ENCODE data around the gene TIGD4.

The TIGD4 gene

DNA sequence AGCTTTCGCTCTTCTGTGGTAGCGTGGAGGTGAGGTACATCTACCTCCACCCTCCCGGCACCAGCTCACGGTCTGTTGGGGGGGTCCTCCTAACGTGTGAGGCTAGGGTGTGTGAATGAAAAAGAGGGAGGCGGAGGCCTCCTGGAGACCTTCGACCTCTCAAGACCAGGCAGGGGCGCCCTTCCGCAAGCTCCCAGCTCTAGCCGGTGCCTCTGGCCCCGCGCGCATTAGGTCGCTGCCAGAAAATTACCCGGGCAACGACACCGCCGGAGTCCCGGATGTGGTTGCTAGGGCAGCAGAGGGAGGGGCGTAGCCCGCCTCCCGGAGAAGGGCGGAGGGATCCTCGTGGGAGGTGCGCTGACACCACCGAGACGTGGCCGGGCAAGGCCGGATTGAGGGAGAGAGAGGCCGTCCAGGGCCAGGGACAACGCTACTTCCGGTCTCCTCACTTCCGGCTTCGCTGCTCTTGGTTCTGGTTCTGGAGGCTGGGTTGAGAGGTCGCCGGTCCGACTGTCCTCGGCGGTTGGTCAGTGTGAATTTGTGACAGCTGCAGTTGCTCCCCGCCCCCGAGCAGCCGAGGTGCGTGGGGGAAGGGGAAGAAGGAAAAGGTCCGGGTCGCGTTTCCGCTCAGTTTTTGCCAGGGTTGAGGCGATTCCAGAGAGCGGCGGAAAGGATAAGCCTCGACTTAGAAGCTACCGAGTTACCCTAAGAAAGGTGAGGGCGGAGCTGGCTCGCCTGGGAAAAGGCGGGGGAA is at the start of gene TIGD4, which contains the start of gene ARFIP1:
Gene TIGD4 (minus strand): TSS at position 218 of the 754 bp plus-strand sequence. CDS start 8,726 bp downstream, outside the sequence.
Gene ARFIP1 (plus strand): TSS at position 442 of the 754 bp plus-strand sequence. CDS start 49,680 bp downstream, outside the sequence.
- DNase-seq (ENCODE audit: low read depth in 2 of 2, low spot score in 1 of 2): peak; percentile 83 to 85

DNA sequence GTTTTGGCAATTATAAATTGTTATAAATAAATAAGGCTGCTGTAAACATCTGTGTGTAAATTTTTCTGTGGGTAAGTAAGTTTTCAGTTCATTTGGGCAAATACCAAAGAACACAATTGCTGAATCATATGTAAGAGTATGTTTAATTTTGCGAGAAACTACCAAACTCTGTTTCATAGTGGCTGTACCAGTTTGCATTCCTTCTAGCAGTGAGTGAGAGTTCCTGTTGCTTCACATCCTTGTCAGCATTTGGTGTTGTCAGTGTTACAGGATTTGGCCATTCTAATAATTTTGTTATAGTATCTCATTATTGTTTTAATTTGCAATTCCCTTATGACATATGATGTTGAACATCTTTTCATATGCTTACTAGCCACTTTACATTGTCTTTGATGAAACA is 48.6 kb upstream of the TIGD4 start:
- DNase-seq (ENCODE audit: low read depth in 2 of 2, low spot score in 1 of 2): no peak

DNA sequence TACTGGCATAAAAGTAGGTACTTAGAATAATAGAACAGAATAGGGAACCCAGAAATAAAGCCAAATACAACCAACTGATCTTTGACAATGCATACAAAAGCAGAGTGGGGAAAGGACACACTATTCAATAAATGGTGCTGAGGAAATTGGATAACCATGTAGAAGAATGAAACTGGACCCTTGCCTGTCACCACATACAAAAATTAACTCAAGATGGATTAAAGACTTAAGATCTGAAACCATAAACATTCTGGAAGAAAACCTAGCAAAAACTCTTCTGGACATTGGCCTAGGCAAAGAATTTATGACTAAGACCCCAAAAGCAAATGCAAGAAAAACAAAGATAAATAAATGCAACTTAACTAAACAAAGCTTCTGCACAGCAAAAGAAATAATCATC is 45.8 kb upstream of the TIGD4 start:
- DNase-seq (ENCODE audit: low read depth in 2 of 2, low spot score in 1 of 2): no peak

DNA sequence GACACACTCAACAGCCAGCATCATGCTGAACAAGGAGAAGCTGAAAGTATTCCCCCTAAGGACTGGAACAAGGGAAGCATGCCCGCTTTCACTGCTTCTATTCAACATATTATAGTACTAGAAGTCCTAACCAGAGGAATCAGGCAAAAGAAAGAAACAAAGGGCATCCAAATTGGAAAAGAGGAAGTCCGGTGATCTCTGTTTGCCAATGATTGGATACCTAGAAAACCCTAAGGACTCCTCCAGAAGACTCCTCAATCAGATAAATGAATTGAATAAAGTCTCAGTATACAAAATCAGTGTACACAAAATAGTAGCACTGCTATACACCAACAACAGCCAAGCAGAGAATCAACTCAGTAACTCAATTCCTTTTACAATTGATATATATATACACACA is 45.0 kb upstream of the TIGD4 start:
- no peak for DNase-seq (ENCODE audit: low read depth in 2 of 2, low spot score in 1 of 2)

DNA sequence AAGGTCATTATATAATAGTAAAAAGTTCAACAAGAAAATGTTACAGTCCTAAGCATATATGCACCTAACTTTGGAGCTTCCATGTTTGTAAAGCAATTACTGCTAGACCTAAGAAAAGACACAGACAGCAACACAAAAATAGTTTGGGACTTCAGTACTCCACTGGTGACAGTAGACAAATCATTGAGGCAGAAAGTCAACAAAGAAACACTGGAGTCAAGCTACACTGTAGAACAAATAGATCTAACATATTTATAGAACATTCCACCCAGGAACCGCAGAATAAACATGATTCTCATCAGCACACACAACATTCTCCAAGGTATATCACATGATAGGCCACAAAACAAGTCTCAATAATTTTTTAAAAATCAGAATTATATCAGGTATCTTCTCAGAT is 42.8 kb upstream of the TIGD4 start:
- DNase-seq (ENCODE audit: low read depth in 2 of 2, low spot score in 1 of 2): no peak

DNA sequence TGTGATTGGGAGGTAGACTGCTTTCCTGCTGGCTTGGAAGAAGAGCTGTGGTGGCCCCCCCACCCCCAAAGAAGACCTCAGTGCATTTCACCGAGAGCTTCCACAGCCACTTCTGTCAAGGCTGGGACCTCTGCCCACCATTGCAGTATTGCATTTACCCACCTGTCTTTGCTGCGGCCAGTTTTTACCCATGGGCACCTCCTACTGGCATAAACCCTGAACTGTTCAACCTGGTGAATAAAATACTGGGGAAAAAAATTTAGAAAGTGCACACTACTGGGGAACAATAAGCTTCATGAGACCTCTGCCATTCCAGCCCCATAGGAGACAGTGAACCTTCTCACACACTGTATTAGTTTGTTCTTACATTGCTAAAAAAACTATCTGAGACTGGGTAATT is 40.5 kb upstream of the TIGD4 start:
- no peak for DNase-seq (ENCODE audit: low read depth in 2 of 2, low spot score in 1 of 2)

DNA sequence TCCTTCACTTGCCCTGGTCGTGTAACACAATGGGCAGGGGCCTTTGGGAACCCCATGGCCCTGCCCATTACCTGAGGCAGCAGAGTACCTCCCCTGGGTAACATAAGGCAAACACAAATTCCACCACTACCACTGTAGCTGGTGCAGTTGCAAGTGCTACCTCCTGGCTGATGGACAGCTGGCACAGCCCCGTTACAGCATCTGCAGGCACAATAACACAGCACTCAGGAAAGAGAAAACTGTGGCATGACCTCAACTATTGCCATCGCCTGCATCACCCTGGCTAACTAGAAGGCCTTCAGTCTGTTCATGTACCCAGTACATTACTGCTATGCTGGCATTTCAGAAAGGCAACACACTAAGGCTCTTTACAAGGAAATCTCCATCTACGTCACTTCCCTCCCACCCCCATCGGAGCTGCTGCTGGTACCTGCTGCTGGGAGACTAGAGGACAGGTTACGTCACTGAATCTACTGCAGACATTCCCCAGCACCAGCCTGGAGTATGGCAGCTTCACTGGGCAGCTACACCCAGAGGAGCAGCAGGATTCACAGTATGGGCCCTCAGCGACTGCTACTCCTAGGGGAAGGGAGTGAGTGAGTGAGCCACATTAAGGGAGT is 39.6 kb upstream of the TIGD4 start:
- no peak for DNase-seq (ENCODE audit: low read depth in 2 of 2, low spot score in 1 of 2)

DNA sequence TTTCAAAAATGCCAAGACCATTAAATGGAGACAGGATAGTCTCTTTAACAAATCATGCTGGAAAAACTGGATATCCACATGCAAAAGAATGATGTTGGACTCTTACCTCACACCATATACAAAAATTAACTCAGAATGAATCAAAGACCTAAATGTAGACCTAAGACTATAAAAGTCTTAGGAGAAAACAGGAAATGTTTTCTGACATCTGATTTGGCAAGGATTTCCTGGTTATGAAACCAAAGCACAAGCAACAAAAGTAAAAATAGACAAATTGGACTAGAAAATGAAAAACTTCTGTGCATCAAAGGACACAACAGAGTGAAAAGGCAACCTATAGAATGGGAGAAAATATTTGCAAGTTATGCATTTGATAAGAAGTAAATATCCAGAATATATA is 37.8 kb upstream of the TIGD4 start:
- no peak for DNase-seq (ENCODE audit: low read depth in 2 of 2, low spot score in 1 of 2)

DNA sequence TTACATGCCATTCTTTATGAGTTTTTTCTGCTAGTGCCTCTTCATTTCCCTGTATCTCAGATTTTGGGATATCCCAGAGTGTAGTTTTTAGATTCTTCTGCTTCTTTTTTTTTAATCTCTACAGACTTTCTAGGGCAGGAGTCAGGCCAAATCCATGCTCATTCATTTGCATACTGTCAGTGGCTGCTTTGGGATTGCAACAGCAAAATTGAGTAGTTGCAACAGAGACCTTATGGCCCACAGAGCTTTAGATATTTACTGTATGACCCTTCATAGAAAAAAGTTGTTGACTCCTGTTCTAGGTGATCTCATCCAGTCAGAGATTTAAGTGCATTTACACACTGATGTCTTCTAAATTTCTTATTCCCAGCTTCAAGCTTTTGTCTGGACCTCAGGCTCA is 35.5 kb upstream of the TIGD4 start:
- no peak for DNase-seq (ENCODE audit: low read depth in 2 of 2, low spot score in 1 of 2)

DNA sequence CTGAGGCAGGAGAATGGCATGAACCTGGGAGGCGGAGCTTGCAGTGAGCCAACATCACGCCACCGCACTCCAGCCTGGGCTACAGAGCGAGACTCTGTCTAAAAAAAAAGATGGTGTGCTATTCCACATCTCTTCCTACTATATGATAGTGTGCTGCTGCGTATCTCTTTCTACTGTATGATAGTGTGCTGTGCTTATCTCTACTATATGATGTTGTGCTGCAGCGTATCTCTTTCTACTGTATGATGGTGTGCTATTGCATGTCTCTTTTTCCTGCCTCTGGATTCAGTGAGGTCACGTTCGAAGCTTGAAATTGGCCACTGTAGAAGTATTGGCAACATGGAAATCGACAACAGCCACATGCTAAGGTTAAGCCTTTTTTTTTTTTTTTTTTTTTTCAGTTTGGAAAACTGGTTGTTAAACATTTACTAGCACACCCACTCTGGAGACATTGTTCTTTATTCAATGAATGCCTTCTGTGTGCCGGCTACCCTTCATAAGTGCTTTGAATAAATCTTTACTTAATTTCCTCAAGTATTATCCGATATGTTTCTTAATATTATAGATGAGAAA is 31.3 kb upstream of the TIGD4 start:
- DNase-seq (ENCODE audit: low read depth in 2 of 2, low spot score in 1 of 2): no peak

DNA sequence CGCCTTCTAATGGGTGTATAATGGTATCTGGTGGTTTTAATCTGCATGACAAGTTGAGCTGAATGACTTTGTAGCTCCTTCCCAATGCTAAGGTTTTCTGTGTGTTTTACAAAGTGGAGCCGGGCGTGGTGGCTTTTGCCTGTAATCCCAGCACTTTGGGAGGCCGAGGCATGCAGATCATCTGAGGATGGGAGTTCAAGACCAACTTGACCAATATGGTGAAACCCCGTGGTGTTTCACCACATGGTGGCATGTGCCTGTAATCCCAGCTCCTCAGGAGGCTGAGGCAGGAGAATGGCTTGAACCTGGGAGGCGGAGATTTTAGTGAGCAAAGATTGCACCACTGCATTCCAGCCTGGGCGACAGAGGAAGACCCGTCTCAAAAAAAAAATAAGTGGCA is 29.1 kb upstream of the TIGD4 start:
- no peak for DNase-seq (ENCODE audit: low read depth in 2 of 2, low spot score in 1 of 2)

DNA sequence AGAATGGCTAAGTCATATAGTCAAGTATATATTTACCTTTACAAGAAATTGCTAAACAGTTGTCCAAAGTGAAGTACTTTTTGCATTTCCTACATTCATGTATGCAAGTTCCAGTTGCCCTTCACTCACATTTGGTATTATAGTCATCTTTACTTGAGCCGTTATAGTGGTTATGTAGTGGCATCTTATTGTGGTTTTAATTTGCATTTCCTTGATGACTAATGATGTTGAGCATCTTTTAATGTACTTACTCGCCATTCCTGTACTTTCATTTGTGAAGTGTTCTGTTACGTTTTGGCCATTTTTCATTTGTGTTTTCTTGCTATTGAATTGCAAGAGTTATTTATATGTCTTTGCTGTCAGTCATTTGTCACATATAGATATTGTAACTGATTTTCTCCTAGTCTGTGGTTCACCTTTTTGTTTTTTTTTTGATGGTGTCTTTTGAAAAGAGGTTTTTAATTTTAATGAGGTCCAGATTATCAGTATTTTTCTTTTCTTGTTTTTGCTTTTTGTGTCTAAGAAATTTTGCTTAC is 27.8 kb upstream of the TIGD4 start:
- no peak for DNase-seq (ENCODE audit: low read depth in 2 of 2, low spot score in 1 of 2)

DNA sequence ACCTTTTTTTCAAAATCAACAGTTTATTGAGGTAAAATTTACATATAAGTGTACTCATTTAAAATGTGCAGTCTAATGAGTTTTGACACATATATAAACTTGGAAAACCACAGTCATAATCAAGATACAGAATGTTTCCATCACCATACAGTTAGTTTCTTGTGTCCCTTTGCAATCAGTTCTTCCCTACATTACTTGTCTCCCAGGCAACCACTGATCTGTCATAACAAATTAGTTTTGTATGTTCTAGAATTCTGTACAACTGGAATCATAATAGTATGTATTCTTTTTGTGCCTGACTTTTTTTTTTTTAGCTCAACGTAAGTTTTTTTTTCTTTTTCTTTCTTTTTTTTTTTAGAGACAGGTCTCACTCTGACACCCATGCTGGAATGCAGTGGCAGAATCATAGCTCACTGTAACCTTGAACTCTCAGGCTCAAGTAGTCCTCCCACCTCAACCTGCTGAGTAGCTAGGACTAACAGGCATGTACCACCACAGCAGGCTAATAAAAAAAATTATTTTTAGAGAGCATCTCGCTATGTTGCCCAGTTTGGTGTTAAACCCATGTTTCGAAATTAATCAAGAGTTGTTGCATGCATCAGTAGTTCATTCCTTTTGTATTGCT is 27.1 kb upstream of the TIGD4 start:
- DNase-seq (ENCODE audit: low read depth in 2 of 2, low spot score in 1 of 2): no peak

DNA sequence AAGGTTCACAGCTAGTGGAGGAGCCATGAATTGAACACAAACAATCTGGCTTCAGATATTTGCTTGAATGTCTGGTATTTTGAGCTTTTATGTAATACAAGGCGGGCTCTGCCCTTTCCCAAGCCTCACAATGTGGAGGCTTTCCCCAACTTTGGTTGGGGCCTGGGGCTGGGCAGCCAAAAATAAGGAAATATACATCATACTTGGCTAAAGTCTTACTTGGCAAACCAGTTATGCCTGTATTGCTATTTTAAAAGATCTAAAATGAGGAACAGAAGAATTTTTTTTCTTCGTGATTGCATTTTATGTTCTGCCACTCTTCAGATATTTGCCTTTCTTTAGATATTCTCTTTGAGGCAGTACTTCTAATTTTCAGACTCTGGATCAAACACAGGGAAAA is 26.3 kb upstream of the TIGD4 start:
- no peak for DNase-seq (ENCODE audit: low read depth in 2 of 2, low spot score in 1 of 2)

DNA sequence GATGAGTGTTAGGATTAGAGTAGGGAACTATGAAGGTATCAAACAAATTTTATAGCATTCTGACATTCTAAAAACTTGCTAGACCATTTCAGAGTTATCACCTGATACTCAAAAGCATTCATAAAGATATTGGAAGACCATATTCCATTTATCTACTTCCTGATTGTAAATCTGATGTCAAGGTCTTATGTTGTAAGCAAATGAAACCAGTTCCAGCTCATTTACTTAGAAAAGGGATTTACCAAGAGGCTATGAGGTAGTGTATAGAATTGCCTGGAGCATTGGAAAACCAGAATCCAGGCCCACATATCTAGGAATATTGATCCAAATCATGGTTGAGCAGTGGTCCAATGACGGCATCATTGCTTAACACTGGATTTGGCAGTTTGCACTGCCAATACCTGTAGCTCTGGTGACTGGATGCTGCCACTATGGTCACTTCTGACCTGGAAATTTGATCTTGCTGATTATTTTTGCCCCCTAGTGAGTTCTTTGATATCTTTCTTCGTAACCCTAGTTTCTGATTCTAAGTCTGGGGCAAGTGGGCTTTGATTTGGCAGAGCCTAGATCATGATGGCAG is 25.6 kb upstream of the TIGD4 start:
- no peak for DNase-seq (ENCODE audit: low read depth in 2 of 2, low spot score in 1 of 2)

DNA sequence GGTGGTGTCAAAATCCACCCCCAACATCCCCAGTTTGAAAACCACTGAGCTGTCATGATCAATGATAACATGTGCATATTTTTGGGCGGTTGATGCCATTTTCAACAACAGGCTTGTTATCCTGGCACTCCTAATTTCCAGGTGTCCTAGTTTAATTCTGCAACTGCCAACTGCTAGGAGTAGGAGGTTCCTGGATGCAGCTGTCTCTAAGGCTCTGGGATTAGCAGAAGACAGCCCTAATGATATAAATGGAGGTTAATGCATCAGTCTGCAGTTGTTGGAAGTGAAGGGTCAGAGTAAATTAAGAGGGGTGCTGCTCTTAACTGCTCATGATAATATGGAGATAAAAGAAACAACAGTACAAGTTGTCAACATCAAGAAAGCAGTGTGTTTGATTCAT is 24.0 kb upstream of the TIGD4 start:
- no peak for DNase-seq (ENCODE audit: low read depth in 2 of 2, low spot score in 1 of 2)

DNA sequence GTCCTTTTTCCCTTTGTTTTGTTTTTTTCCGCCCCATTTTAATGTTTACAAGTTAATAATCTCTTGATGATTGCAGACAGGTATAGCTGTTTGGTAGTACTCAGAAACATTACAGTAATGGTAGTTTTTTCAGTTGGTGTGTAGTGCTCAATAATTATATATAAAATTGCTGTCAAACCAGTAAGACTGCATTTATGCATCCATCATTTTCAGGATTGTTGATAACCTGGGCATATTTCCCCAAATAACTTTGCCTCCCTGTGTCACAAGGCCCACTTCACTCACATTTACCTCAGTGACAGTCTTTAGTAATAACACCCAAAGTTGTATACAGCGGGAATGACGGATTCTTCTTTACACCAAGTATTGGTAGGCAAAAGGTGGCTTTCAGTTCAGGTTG is 16.4 kb upstream of the TIGD4 start:
- no peak for DNase-seq (ENCODE audit: low read depth in 2 of 2, low spot score in 1 of 2)

DNA sequence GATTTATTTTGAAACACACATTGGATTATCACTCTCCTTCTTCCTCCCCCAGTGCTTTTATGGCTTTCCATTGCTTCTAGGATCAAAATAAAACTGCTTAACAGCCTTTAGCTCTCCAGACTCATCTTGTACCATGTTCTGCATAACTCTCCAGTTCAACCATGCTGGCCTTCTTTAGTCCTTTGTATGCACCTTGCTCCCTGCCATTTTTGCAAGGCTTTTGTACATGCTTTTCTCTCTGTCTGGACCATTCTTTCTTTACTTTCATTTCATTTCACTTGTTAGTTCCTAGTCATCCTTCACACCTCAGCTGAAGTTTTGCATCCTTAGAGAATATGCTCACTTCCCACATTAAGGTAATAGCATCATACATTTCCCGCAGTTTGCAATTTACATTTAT is 7.1 kb upstream of the TIGD4 start:
- no peak for DNase-seq (ENCODE audit: low read depth in 2 of 2, low spot score in 1 of 2)

DNA sequence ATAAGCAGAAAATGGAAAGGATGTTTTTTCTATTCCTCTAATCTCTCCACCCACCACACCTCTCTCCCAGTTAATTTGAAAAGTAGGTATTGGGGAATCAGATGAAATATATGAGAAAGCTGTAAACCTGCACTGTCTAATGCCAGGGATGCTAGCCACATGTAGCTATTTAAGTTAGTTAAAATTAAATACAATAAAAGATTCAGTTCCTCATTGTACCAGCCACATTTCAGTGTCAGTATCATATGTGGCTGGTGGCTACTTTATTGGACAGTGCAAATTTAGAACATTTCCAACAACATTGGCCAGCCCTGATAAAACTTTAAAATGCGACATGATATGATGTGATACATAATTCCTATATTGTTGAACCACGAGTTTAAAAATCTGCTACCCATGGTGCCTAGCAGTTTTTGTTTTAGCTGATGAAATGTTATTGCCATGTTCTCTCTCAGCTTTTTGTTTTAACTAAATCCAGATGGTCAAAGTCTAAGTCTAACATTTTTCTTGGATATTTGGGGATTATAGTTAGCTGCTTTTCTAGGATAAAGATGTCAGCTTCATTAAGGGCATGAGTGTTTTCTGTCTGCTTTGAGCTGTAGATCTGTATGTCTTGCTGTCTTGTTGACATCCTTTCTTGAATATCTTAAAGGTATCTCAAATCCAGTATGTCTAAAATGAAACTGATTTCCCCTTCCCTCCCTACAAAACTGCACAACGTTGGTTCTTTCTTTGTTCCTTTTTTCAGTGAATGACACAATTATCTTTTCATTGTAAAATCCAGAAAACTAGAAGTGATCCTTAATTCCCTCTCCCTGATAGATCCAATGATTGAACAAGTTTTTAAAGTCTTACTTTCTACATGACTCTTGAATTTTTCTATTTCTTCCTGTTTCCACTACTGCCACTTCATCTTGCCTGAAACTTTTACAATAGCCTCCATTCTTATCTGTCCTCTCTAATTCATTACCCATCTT is 6.4 kb upstream of the TIGD4 start:
- DNase-seq (ENCODE audit: low read depth in 2 of 2, low spot score in 1 of 2): no peak

All from stimulated activated CD8-positive, alpha-beta memory T cell treated with anti-CD3 and anti-CD28 coated beads, Interleukin-4, amount 100 ng/mL, for 4 hours (primary cell).